Endothelial cell (in vitro differentiated cells): Measurements from ENCODE around the gene NHP2. TPM values are rescaled to one million over a fixed set of nuclear protein-coding genes. Genes with fewer than 3 reads are reported as not detected.
A peak's percentile ranks its signal among the peaks of the same experiment; 100 is the strongest.

Experiments used
- DNase-seq: peaks from one replicate; pipeline ENCODE4 v3.0.0; 2021; ENCODE audit warnings: low spot score
- H3K27ac Mint-ChIP-seq: one replicate; pipeline ENCODE4 v1.8.0; 2021; ENCODE audit warnings: mixed read lengths, inconsistent platforms; ENCODE audit not compliant: unreplicated experiment
- H3K27me3 Mint-ChIP-seq: one replicate; pipeline ENCODE4 v1.8.0; 2021; ENCODE audit warnings: mild to moderate bottlenecking, moderate library complexity, mixed read lengths, inconsistent platforms; ENCODE audit not compliant: unreplicated experiment
- H3K36me3 Mint-ChIP-seq: one replicate; pipeline ENCODE4 v1.8.0; 2021; ENCODE audit warnings: mild to moderate bottlenecking, low read depth, mixed read lengths, inconsistent platforms; ENCODE audit not compliant: unreplicated experiment
- H3K4me1 Mint-ChIP-seq: one replicate; pipeline ENCODE4 v1.8.0; 2021; ENCODE audit warnings: mild to moderate bottlenecking, mixed read lengths, inconsistent platforms; ENCODE audit not compliant: unreplicated experiment
- H3K4me3 Mint-ChIP-seq: one replicate; pipeline ENCODE4 v1.8.0; 2021; ENCODE audit warnings: mild to moderate bottlenecking, mixed read lengths, inconsistent platforms; ENCODE audit not compliant: unreplicated experiment
- H3K9me3 Mint-ChIP-seq: one replicate; pipeline ENCODE4 v1.8.0; 2021; ENCODE audit warnings: mixed read lengths, inconsistent platforms; ENCODE audit not compliant: unreplicated experiment
- CTCF ChIP-seq: fragments of 200-600 bp; sonication (generic); IDR thresholded peaks from one replicate; pipeline ENCODE4 v1.5.0; 2021; ENCODE audit warnings: antibody characterized with exemption; ENCODE audit not compliant: unreplicated experiment
- total RNA-seq: library from RNA; stranded (reverse); fragmentation: NEBNext Ultra II Directional; extraction: Animal tissue kit (Norgen Biotek cat#: 25700); gene quantifications from one replicate; pipeline ENCODE4 v1.2.1, GENCODE V29; 2021; ENCODE audit not compliant: unreplicated experiment

Gene NHP2
- total RNA-seq, 1 donor from 2014 or later: 84.7 TPM

GRCh38 chr5:178163772-178164735 is 10.4 kb upstream of the NHP2 start:
- H3K27ac Mint-ChIP-seq: no peak overlapping the region
- peaks cover 5% of the 10 kb centered on the region for H3K27me3 Mint-ChIP-seq
- DNase-seq: peak; percentile 99
- TF ChIP-seq CTCF: peak; percentile 85
- H3K36me3 Mint-ChIP-seq: no peaks in the 10 kb centered on the region
- H3K9me3 Mint-ChIP-seq: no peaks in the 10 kb centered on the region
- no peak overlapping the region for H3K4me3 Mint-ChIP-seq
- H3K4me1 Mint-ChIP-seq: peaks cover 6% of the 10 kb centered on the region

- no peak for DNase-seq
- TF ChIP-seq CTCF: no peak
Measured at GRCh38 chr5:178162481-178162880, 8.8 kb upstream of the NHP2 start.

GRCh38 chr5:178160176-178160575 is 6.5 kb upstream of the NHP2 start:
- Mint-ChIP-seq H3K9me3 (no peaks in the 10 kb centered on the region), H3K27me3 (peaks cover 8% of the 10 kb centered on the region), H3K27ac (no peak overlapping the region), H3K36me3 (no peaks in the 10 kb centered on the region), H3K4me3 (no peak overlapping the region), H3K4me1 (peaks cover 6% of the 10 kb centered on the region)
- no peak for TF ChIP-seq CTCF
- no peak for DNase-seq

More at GRCh38 chr5:178162481-178162880, 8.8 kb upstream of the NHP2 start:
- Mint-ChIP-seq H3K36me3 (no peaks in the 10 kb centered on the region), H3K27ac (no peak overlapping the region), H3K4me3 (peak overlapping the region; percentile 26), H3K9me3 (no peaks in the 10 kb centered on the region), H3K27me3 (peaks cover 4% of the 10 kb centered on the region), H3K4me1 (peaks cover 6% of the 10 kb centered on the region)

GRCh38 chr5:178155065-178155464 is 1.4 kb upstream of the NHP2 start:
- Mint-ChIP-seq H3K4me3 (no peak overlapping the region), H3K9me3 (peaks cover 2% of the 10 kb centered on the region), H3K27me3 (peaks cover 12% of the 10 kb centered on the region), H3K27ac (no peak overlapping the region), H3K4me1 (peaks cover 22% of the 10 kb centered on the region), H3K36me3 (peaks cover 16% of the 10 kb centered on the region)
- TF ChIP-seq CTCF: no peak
- DNase-seq: no peak
